ENCODE data around the gene HCRTR1.

DNA sequence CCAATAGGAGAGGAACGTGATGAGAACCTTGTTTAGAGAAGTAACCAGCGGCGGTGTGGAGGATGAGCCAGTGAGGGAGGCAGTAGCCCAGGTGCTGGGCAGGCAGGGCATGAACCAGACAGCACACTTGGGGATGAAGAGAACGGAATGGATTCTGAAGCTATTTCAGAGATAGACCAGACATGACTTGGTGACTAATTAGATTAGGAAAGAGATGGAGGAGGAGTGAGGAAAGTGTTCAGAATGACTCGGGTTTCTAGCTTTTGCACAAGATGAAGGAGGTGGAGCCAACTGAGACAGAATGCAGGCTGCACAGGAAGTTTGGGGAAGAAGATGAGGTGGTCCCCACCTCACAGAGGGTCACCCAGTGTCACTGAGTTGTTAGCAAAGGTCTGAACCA lies 22.1 kb downstream of the HCRTR1 start:
- TF ChIP-seq, protein P1, sequence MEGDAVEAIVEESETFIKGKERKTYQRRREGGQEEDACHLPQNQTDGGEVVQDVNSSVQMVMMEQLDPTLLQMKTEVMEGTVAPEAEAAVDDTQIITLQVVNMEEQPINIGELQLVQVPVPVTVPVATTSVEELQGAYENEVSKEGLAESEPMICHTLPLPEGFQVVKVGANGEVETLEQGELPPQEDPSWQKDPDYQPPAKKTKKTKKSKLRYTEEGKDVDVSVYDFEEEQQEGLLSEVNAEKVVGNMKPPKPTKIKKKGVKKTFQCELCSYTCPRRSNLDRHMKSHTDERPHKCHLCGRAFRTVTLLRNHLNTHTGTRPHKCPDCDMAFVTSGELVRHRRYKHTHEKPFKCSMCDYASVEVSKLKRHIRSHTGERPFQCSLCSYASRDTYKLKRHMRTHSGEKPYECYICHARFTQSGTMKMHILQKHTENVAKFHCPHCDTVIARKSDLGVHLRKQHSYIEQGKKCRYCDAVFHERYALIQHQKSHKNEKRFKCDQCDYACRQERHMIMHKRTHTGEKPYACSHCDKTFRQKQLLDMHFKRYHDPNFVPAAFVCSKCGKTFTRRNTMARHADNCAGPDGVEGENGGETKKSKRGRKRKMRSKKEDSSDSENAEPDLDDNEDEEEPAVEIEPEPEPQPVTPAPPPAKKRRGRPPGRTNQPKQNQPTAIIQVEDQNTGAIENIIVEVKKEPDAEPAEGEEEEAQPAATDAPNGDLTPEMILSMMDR (IDR thresholded peaks at IDR 0.05) = no peak
- TF ChIP-seq POLR2A (IDR thresholded peaks at IDR 0.05) = no peak
- no peak for TF ChIP-seq EP300 (IDR thresholded peaks at IDR 0.05)
- no peak for TF ChIP-seq POLR2AphosphoS5 (IDR thresholded peaks at IDR 0.05)
